Loucy (cell line): ENCODE data around the gene PARD6G.
A peak's percentile ranks its signal among the peaks of the same experiment; 100 is the strongest.

ENCODE experiments used
- H2AFZ ChIP-seq: fragments of 200-600 bp; sonication (generic); 2 replicates; pipeline ENCODE4 v1.6.0; 2016; ENCODE audit warnings: antibody characterized with exemption, mild to moderate bottlenecking, low read length, moderate library complexity
- H3F3A ChIP-seq: fragments of 200-600 bp; 2 replicates; pipeline ENCODE4 v1.6.0; 2016; ENCODE audit warnings: antibody characterized with exemption, low read depth, mild to moderate bottlenecking
- H3K27me3 ChIP-seq: fragments of 200-600 bp; sonication (generic); 2 replicates; pipeline ENCODE4 v1.6.1; 2014; ENCODE audit warnings: low read length, mild to moderate bottlenecking; ENCODE audit not compliant: insufficient read depth, poor library complexity, severe bottlenecking
- H3K36me3 ChIP-seq: fragments of 200-600 bp; sonication (generic); 2 replicates; pipeline ENCODE4 v1.6.1; 2016; ENCODE audit warnings: low read length; ENCODE audit not compliant: insufficient read depth
- H3K4me1 ChIP-seq: fragments of 200-600 bp; sonication (generic); 2 replicates; pipeline ENCODE4 v1.5.1; 2014; ENCODE audit warnings: low read length, mild to moderate bottlenecking; ENCODE audit not compliant: insufficient read depth, poor library complexity, severe bottlenecking
- H3K4me2 ChIP-seq: fragments of 200-600 bp; sonication (generic); 2 replicates; pipeline ENCODE4 v1.6.0; 2014; ENCODE audit warnings: antibody characterized with exemption, low read length, low read depth, mild to moderate bottlenecking; ENCODE audit not compliant: poor library complexity, severe bottlenecking
- H3K4me3 ChIP-seq: fragments of 200-600 bp; sonication (generic); 2 replicates; pipeline ENCODE4 v1.5.1; 2014; ENCODE audit warnings: low read length, mild to moderate bottlenecking, mixed read lengths; ENCODE audit not compliant: poor library complexity, severe bottlenecking
- H3K79me2 ChIP-seq: fragments of 200-600 bp; sonication (generic); 2 replicates; pipeline ENCODE4 v1.6.1; 2014; ENCODE audit warnings: low read length; ENCODE audit not compliant: insufficient read depth
- H3K9ac ChIP-seq: fragments of 200-600 bp; sonication (generic); 2 replicates; pipeline ENCODE4 v1.6.0; 2014; ENCODE audit warnings: mild to moderate bottlenecking, low read depth, low read length, moderate library complexity; ENCODE audit not compliant: poor library complexity, severe bottlenecking
- H3K9me2 ChIP-seq: fragments of 200-600 bp; sonication (generic); replicated peaks from 2 replicates; pipeline ENCODE4 v1.6.1; 2016; ENCODE audit warnings: low read depth, low read length, mixed read lengths
- H3K9me3 ChIP-seq: fragments of 200-600 bp; sonication (generic); 2 replicates; pipeline ENCODE4 v1.6.1; 2014; ENCODE audit warnings: mild to moderate bottlenecking, antibody characterized with exemption, low read length, low read depth; ENCODE audit not compliant: insufficient read depth
- H4K20me1 ChIP-seq: fragments of 200-600 bp; sonication (generic); 2 replicates; pipeline ENCODE4 v1.6.0; 2014; ENCODE audit warnings: antibody characterized with exemption, low read length, mild to moderate bottlenecking; ENCODE audit not compliant: insufficient read depth, poor library complexity, severe bottlenecking
- EZH2phosphoT487 ChIP-seq: fragments of 200-600 bp; IDR thresholded peaks from 2 replicates; pipeline ENCODE4 v1.6.1; 2018; ENCODE audit warnings: antibody characterized with exemption, mild to moderate bottlenecking, moderate library complexity, borderline replicate concordance
- TF ChIP-seq, protein P1 (sequence below): fragments of 200-600 bp; sonication (generic); conservative IDR thresholded peaks from 2 replicates; pipeline ENCODE4 v1.5.1; 2014; ENCODE audit warnings: mild to moderate bottlenecking, antibody characterized with exemption, low read length

Gene PARD6G

DNA sequence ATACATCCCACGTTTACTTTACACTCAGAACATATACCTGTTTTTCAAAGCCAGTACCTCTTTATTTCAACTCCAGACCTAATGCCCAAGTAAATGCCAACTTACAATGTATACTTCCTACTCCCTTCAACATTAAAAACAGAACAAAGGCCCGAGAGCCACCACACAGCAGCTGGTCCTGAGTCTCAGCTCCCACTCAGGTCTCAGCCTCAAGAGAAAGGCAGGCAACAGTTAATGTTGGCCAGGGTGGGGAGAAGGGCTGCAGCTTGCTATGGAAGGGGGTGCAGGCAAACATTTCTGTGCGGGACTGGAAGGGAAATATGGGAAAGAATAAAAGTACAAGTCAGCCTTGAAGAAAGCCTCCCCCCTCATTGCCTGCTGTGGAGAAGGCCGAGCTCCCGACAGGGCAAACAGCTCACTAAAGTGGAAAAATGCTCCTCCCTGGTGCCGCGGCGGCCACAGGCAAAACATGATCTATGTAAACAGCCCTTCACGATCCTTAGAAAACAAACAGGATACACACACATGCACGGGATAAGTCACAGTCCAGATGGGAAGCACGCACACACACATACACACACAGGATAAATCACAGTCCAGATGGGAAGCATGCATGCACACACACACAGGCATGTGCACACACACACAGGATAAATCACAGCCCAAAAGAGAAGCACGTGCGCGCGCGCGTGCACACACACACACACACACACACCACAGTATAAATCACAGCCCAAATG lies 70.8 kb downstream of the PARD6G start:
- Histone ChIP-seq H3K4me1 (peaks cover 17% of the 10 kb centered on the region), H3F3A (no peaks in the 10 kb centered on the region), H2AFZ (no peak overlapping the region), H4K20me1 (no peaks in the 10 kb centered on the region), H3K4me3 (no peak overlapping the region), H3K27me3 (no peaks in the 10 kb centered on the region), H3K9me2 (no peaks in the 10 kb centered on the region), H3K9ac (no peak overlapping the region), H3K79me2 (no peaks in the 10 kb centered on the region), H3K9me3 (no peaks in the 10 kb centered on the region; the same call in 1 of the 2 replicates), H3K4me2 (no peak overlapping the region), H3K36me3 (no peaks in the 10 kb centered on the region)
- TF ChIP-seq EZH2phosphoT487: no peak
- TF ChIP-seq, protein P1, sequence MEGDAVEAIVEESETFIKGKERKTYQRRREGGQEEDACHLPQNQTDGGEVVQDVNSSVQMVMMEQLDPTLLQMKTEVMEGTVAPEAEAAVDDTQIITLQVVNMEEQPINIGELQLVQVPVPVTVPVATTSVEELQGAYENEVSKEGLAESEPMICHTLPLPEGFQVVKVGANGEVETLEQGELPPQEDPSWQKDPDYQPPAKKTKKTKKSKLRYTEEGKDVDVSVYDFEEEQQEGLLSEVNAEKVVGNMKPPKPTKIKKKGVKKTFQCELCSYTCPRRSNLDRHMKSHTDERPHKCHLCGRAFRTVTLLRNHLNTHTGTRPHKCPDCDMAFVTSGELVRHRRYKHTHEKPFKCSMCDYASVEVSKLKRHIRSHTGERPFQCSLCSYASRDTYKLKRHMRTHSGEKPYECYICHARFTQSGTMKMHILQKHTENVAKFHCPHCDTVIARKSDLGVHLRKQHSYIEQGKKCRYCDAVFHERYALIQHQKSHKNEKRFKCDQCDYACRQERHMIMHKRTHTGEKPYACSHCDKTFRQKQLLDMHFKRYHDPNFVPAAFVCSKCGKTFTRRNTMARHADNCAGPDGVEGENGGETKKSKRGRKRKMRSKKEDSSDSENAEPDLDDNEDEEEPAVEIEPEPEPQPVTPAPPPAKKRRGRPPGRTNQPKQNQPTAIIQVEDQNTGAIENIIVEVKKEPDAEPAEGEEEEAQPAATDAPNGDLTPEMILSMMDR: no peak

DNA sequence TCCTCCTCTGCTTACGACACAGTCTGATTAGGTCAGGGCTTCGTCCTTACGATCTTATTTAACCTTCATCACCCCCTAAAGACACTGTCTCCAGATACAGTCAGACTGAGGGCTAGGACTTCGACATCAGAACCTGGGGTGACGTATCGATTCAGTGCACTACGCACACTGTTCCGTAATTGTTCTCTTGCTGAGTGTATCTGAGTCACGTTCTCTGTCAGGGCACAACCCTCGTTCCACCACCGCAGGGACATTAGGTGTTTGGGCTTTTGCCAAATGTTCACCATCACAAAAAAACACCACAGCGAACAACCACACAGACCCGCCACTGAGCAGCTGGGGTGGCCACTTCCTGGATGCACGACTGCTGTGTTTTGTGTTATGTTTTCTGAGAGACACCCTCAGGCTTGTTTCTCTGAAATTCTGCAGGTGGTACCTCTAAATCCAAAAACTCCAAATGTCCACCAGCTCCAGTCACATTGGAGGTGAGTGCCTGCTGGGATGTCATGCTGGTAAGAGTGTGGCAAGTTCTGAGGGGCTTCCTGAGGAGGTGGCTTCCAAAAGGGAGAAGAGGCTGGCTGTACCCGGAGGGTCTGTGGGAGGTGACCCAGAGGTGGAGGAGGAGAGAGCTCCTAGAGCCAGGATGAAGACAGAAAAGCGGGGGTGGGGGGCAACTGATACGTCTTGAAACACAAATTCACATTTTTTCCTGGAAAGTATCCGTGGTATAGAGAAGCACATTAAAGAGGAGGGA lies 71.7 kb downstream of the PARD6G start:
- Histone ChIP-seq H3K4me1 (peaks cover 17% of the 10 kb centered on the region), H3F3A (no peaks in the 10 kb centered on the region), H4K20me1 (no peaks in the 10 kb centered on the region), H3K9me3 (no peaks in the 10 kb centered on the region; the same call in 1 of the 2 replicates), H3K9me2 (no peaks in the 10 kb centered on the region), H3K4me2 (peak overlapping the region; percentile 66), H3K36me3 (no peaks in the 10 kb centered on the region), H3K27me3 (no peaks in the 10 kb centered on the region), H3K79me2 (no peaks in the 10 kb centered on the region), H2AFZ (0 out of 2 replicates have a peak overlapping the region, but pooled peaks have one; percentile 20), H3K9ac (peak overlapping the region; percentile 35), H3K4me3 (peak overlapping the region; percentile 38)
- TF ChIP-seq, protein P1: no peak
- TF ChIP-seq EZH2phosphoT487: no peak

DNA sequence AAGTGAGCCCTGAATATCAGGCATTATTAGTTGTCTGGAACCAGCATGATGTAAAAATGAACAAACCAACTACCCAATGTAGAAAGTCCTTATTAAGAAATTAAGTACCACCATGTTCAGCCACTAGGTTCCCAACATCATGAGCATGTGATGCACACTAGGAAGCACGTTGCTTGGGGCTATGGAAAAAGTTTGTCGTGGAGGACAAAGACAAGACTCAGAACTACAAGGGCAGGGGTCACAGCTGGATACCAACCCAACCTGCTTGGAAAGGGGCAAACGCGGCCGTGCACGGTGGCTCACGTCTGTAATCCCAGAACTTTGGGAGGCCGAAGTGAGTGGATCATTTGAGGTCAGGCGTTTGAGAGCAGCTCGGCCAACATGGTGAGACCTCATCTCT lies 74.3 kb downstream of the PARD6G start:
- no peak overlapping the region for H3K4me2 ChIP-seq
- no peaks in the 10 kb centered on the region for H3K27me3 ChIP-seq
- no peak overlapping the region for H3K4me3 ChIP-seq
- no peaks in the 10 kb centered on the region for H4K20me1 ChIP-seq
- H3F3A ChIP-seq: no peaks in the 10 kb centered on the region
- H3K36me3 ChIP-seq: no peaks in the 10 kb centered on the region
- no peaks in the 10 kb centered on the region for H3K9me2 ChIP-seq
- TF ChIP-seq, protein P1: no peak
- no peak for TF ChIP-seq EZH2phosphoT487
- H3K9ac ChIP-seq: no peak overlapping the region
- no peaks in the 10 kb centered on the region for H3K79me2 ChIP-seq
- H2AFZ ChIP-seq: no peak overlapping the region
- H3K4me1 ChIP-seq: peaks cover 17% of the 10 kb centered on the region
- peaks cover 7% of the 10 kb centered on the region; the same call in 1 of the 2 replicates for H3K9me3 ChIP-seq
